ENCODE results near the gene HOTAIR.

Gene HOTAIR

GRCh38 chr12:53998110-53998899, 23.6 kb upstream of the HOTAIR start:
- DNase-seq = no peak

GRCh38 chr12:53997204-53998109, 22.7 kb upstream of the HOTAIR start:
- no peak for DNase-seq

- no peak for DNase-seq
Observed at GRCh38 chr12:53996240-53997203, 21.8 kb upstream of the HOTAIR start.

GRCh38 chr12:53995378-53996239, 20.9 kb upstream of the HOTAIR start:
- DNase-seq = no peak

GRCh38 chr12:53995002-53995377, 20.2 kb upstream of the HOTAIR start:
- DNase-seq = no peak

DNA sequence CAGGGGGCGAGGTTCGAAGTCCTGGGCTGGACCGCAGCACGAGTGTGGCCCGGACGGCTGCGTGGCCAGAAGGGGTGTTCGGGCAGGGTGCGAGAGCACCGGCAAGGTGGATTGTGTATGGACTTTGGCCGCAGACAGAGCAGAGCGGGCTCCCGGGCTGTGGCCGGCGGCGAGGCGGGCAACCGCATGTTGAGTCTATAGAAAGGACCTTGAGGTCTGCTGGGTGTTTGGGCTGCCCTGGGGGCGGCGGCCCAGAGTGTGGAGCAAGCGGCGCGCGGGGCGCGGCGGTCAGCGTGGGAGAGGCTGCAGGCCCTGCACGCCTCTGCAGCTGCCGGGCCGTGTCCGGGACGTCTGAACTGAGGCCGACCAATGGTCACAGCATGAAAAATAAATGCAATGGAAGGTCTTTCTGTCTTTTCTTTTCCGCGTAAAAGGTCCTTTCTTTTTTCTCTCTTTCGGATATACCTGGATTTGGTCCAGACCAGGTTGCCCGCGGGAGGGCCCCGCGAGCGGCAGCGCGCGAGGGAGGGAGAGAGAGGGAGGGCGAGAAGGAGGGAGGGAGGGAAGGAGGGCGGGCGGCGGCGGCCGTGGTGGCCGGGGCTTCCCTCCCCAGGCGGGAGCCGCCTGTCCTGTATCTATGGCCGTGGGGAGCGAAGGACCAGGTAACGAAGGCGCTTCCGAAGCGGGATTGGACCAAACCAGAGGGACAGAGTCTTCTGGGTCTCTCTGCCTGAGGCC, 19.7 kb upstream of the HOTAIR start:
- no peak for DNase-seq

DNA sequence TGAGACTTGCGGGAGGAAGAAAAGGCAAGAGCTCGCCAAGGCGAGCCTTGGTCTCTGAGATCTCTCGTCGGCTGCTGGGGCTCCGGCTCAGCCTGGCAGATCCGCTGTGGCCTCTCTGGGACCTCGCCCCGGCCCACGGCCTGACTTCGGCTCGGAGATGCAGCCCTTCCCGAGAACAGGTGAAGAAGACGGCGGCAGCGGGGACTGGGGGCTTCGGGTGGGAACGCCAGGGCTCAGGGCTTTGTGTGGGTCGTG, 19.2 kb upstream of the HOTAIR start:
- no peak for DNase-seq

GRCh38 chr12:53993162-53994008, 18.6 kb upstream of the HOTAIR start:
- DNase-seq = no peak

GRCh38 chr12:53992377-53992889, 17.7 kb upstream of the HOTAIR start:
- DNase-seq = no peak

DNA sequence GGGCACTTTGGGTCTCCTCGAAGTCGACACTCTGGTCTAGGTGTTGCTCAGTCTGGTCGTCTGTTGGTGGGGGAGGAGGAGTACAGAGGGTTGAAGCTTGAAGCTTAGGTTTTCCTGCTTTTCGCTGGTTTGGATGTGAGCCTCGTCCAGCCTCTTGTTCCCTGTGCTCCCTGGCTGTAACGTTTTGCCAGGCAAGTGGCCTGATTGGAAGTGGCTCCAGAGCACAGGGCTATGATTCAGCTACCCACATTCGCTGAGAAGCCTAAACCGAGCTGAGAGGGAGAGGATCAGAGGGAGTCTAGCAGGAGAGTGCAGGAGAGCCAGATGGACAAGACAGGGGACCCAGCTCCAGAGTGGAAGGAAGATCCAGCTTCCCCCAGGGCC, 16.3 kb upstream of the HOTAIR start:
- no peak for DNase-seq

GRCh38 chr12:53990311-53991076, 15.7 kb upstream of the HOTAIR start:
- no peak for DNase-seq

- no peak for DNase-seq
Observed at GRCh38 chr12:53989227-53990113, 14.7 kb upstream of the HOTAIR start.

GRCh38 chr12:53988541-53989226, 13.9 kb upstream of the HOTAIR start:
- no peak for DNase-seq

DNA sequence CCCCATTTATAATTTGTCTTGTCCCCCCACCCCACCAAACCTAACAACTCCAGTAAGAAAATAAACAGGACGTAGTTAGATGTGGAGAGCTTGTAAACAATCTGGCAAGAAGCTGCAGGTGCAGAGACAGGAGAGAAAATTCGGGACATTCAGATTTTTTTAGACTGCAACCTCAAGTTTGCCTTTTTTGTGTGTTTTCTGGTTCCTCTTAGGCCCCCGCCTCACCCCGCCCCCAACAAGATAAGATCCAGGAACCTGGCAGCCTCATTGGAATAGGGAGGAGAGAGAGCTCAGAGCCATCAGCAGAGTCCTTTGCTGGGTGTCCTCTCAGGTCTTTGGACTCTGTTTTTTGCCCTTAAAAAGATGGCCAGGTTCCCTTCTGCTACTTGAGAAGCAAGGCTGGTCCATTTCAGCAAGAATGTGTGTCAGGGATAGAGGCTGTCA, 13.1 kb upstream of the HOTAIR start:
- no peak for DNase-seq

DNA sequence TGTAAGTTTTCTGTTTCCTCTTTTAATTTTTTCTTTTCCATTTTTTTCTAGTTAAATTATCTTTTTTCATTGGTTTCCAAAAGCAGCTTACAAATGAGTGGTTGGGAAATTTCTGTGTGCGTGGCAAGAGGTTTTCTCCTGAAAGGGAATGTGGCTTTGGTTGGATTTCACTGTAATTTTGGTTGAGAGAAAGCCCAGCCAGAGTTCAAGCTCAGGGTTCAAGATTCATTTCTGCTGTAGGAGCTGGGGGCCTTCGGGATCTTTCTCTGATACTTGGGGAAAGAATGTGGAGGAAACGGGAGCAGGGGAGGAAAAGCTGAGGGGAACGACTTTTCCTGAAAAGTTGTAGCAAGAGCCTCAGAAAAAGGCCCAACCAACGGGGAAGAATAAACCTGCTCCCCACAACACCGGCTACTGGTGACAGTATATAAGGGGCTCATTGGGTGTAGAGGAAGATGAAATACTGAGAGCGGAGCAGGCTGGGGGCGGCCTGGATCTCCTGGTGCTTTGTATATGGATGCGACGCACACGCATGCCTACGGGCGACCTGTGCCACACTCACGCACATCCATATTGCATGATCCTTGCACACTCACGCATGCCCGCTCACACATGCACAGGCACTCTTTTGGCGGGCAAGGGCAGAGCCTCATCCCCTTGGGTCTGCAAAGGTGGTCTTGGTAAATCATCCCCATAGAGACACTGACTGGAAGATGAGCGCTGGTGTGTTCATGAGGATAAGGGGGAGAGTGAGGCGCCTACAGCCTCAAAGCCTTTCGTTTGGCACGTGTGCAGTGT, 12.1 kb upstream of the HOTAIR start:
- DNase-seq = no peak

DNA sequence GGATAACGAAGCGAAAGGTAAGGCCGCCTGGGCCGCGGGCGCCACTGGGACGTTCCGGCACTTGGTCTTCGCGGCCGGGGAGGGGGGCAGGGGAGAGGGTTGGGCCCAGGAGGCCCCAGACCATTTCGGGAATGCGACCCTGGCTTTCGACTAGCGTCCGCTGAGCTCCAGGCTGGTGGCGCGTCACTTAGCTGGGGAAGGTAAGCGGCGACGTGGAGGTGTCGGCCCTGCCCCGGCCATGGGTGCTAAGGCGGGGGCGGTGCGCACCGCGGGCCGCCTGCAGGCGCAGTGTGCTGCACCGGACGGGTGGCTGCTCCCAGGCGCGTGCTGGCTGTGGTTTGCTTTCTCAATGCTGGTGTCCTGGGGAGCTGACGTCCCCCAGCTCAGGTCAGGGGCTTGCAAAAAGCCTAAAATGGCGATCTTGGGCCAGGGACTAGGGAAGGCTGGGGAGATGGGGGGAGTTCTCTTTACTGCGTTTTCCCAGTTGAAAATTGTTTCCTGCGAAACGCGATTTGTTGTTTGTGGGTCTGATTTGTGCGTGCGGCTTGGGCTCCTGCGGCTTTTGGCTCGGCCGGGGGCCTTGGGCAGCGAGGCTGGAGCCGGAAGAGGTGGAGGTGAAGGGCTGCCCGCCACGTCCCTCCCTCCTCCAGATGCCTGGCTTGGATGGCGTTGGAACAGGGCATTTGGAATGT, 11.4 kb upstream of the HOTAIR start:
- DNase-seq = no peak

Data from T1000 (cell line).